Gastrocnemius medialis (tissue), 4 donors: ENCODE results near the gene PITHD1.

Experiments
- POLR2A ChIP-seq, 2 donors: fragments of 450-650 bp; IDR thresholded peaks; one replicate each; pipeline ENCODE4 v1.6.1; 2017; ENCODE audit warnings: antibody characterized with exemption in 2 of 2, mild to moderate bottlenecking in 2 of 2, moderate library complexity in 2 of 2
- TF ChIP-seq, protein P1 (sequence below), 5 experiments: fragments of 450-650 bp in 3 of 5; fragments of 200-600 bp in 2 of 5; sonication (generic) in 2 of 5; IDR thresholded peaks in 4 of 5; conservative IDR thresholded peaks in 1 of 5; 1 replicate in 4 of 5; 2 replicates in 1 of 5; pipeline ENCODE4 v1.5.1; 2016 to 2019; ENCODE audit warnings: antibody characterized with exemption in 5 of 5, mild to moderate bottlenecking in 3 of 5, moderate library complexity in 3 of 5

DNA sequence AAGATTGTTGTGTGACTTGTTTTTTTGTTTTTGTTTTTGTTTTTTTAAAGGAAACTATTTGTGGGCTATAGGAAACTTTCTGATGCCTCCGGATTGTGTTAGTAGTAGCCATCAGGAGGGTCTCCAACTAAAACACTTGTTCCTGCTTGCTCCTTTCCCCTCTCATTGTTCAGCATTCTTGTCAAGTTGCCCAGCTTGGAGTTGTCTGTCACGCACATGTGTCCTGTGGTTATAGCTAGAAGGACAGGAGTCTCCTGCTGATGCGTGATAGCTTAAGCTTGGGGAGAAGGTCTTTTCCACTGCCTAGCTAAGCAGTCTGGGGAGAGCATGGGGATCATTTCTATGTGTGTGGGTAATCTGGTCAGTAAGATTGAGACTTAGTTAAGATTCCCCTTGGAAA, 9.5 kb downstream of the PITHD1 start:
- TF ChIP-seq, protein P1, sequence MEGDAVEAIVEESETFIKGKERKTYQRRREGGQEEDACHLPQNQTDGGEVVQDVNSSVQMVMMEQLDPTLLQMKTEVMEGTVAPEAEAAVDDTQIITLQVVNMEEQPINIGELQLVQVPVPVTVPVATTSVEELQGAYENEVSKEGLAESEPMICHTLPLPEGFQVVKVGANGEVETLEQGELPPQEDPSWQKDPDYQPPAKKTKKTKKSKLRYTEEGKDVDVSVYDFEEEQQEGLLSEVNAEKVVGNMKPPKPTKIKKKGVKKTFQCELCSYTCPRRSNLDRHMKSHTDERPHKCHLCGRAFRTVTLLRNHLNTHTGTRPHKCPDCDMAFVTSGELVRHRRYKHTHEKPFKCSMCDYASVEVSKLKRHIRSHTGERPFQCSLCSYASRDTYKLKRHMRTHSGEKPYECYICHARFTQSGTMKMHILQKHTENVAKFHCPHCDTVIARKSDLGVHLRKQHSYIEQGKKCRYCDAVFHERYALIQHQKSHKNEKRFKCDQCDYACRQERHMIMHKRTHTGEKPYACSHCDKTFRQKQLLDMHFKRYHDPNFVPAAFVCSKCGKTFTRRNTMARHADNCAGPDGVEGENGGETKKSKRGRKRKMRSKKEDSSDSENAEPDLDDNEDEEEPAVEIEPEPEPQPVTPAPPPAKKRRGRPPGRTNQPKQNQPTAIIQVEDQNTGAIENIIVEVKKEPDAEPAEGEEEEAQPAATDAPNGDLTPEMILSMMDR (IDR thresholded peaks at IDR 0.05 in 4 of 5, conservative IDR thresholded peaks at IDR 0.05 in 1 of 5), result no peak
- no peak for TF ChIP-seq POLR2A (IDR thresholded peaks at IDR 0.05)
